LNCaP clone FGC (cell line): ENCODE measurements around the gene NR2F1.

ENCODE experiments used
- DNase-seq: peaks from one replicate; pipeline ENCODE4 v3.0.0-alpha.2; 2011; ENCODE audit warnings: low read depth
- H3K4me3 ChIP-seq: 2 replicates; pipeline ENCODE4 v1.5.1; 2011; ENCODE audit warnings: mild to moderate bottlenecking, low read depth, low read length, control low read depth
- CTCF ChIP-seq: IDR thresholded peaks from 2 replicates; pipeline ENCODE4 v1.5.1; 2012; ENCODE audit warnings: mild to moderate bottlenecking; ENCODE audit not compliant: control insufficient read depth, insufficient read depth; ENCODE audit errors: extremely low read depth

The NR2F1 gene

GRCh38 chr5:93594591-93595419, 11.8 kb downstream of the NR2F1 start:
- DNase-seq: no peak
- H3K4me3 ChIP-seq: no peak overlapping the region
- TF ChIP-seq CTCF: no peak

GRCh38 chr5:93595420-93596147, 12.6 kb downstream of the NR2F1 start:
- H3K4me3 ChIP-seq: no peak overlapping the region
- DNase-seq: no peak
- TF ChIP-seq CTCF: no peak

GRCh38 chr5:93596310-93596675, 13.3 kb downstream of the NR2F1 start:
- no peak for DNase-seq
- no peak for TF ChIP-seq CTCF
- no peak overlapping the region for H3K4me3 ChIP-seq

- H3K4me3 ChIP-seq: no peak overlapping the region
- DNase-seq: no peak
- no peak for TF ChIP-seq CTCF
These were observed 13.9 kb downstream of the NR2F1 start for GRCh38 chr5:93596676-93597490.

GRCh38 chr5:93598091-93599000, 15.3 kb downstream of the NR2F1 start:
- TF ChIP-seq CTCF: no peak
- H3K4me3 ChIP-seq: no peak overlapping the region
- no peak for DNase-seq

GRCh38 chr5:93599001-93599379, 16.0 kb downstream of the NR2F1 start:
- DNase-seq: no peak
- TF ChIP-seq CTCF: no peak
- no peak overlapping the region for H3K4me3 ChIP-seq
